Measurements from ENCODE around the gene DOCK8. TPM values are rescaled to one million over a fixed set of nuclear protein-coding genes. Genes with fewer than 3 reads are reported as not detected.

Gene DOCK8
- total and polyA plus RNA-seq, 2 of the 13 experiments (the other 11 are each of a cell fraction or from before 2014, with no cell fraction given), result 0.28 to 0.38 TPM

- Histone ChIP-seq H3K27ac (ENCODE audit: extremely low read length, insufficient read depth, low read length) (no peak overlapping the region), H3K79me2 (ENCODE audit: insufficient read depth, low read length) (no peaks in the 10 kb centered on the region), H2AFZ (ENCODE audit: low read length) (no peak overlapping the region), H3K4me1 (ENCODE audit: insufficient read depth, low read length) (no peaks in the 10 kb centered on the region), H3K27me3 (ENCODE audit: control insufficient read depth in 1 of 2, insufficient read depth in 2 of 2, low read length in 2 of 2) (no peaks in the 10 kb centered on the region), H3K36me3 (replicated peaks in 1 of 2; ENCODE audit: control insufficient read depth in 1 of 2, insufficient read depth in 2 of 2, low read length in 2 of 2) (no peaks in the 10 kb centered on the region), H4K20me1 (ENCODE audit: insufficient read depth, low read length) (no peaks in the 10 kb centered on the region), H3K4me3 (replicated peaks in 1 of 3; ENCODE audit: insufficient read depth in 1 of 3, low read depth in 2 of 3, low read length in 3 of 3) (no peak overlapping the region), H3K9me3 (ENCODE audit: low read length) (no peaks in the 10 kb centered on the region), H3K9ac (ENCODE audit: insufficient read depth, low read depth, low read length) (no peak overlapping the region), H3K4me2 (ENCODE audit: low read depth, low read length) (no peak overlapping the region)
- ATAC-seq (no peak), DNase-seq (ENCODE audit: low spot score) (no peak), FAIRE-seq (no peak)
- 5% methylated on average over 2 of the region's 2 CpGs for WGBS (ENCODE audit: low lambda C conversion rate)
- POLR2A ChIA-PET, result no interaction called here
- CTCF ChIA-PET (ENCODE audit: low intra/inter-chr PET ratio, low total read pairs), result no interaction called here
- TF ChIP-seq SRSF9 (IDR thresholded peaks at IDR 0.05; ENCODE audit: borderline replicate concordance, insufficient read depth, low read depth, low read length, poor library complexity, severe bottlenecking), result no peak
- TF ChIP-seq ZNF280D (CRISPR knock-in tag; IDR thresholded peaks at IDR 0.05), result no peak
- no peak for TF ChIP-seq KDM5A (IDR thresholded peaks at IDR 0.05; ENCODE audit: borderline replicate concordance, low read length)
- no peak for TF ChIP-seq CEBPG (CRISPR knock-in tag; IDR thresholded peaks at IDR 0.05)
- TF ChIP-seq CC2D1A (CRISPR knock-in tag; IDR thresholded peaks at IDR 0.05), result no peak
- TF ChIP-seq ZNF343 (CRISPR knock-in tag; IDR thresholded peaks at IDR 0.05), result no peak
- TF ChIP-seq, protein P1, sequence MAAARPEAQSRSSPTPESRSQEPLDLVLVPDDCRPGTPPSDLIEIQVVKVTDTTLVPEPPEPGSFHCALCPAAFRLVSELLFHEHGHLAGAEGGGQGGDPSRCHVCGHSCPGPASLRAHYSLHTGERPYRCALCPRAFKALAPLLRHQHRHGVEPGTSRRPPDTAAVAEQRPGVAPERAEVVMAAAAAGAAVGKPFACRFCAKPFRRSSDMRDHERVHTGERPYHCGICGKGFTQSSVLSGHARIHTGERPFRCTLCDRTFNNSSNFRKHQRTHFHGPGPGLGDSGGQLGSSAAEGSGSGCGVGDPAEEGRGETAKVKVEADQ (CRISPR knock-in tag; IDR thresholded peaks at IDR 0.05; ENCODE audit: borderline replicate concordance), result no peak
- TF ChIP-seq ZNF274 (CRISPR knock-in tag; IDR thresholded peaks at IDR 0.05), result no peak
- TF ChIP-seq, protein P2, sequence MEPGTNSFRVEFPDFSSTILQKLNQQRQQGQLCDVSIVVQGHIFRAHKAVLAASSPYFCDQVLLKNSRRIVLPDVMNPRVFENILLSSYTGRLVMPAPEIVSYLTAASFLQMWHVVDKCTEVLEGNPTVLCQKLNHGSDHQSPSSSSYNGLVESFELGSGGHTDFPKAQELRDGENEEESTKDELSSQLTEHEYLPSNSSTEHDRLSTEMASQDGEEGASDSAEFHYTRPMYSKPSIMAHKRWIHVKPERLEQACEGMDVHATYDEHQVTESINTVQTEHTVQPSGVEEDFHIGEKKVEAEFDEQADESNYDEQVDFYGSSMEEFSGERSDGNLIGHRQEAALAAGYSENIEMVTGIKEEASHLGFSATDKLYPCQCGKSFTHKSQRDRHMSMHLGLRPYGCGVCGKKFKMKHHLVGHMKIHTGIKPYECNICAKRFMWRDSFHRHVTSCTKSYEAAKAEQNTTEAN (CRISPR knock-in tag; conservative IDR thresholded peaks at IDR 0.05), result no peak
- no peak for TF ChIP-seq PHF5A (CRISPR knock-in tag; IDR thresholded peaks at IDR 0.05; ENCODE audit: low read depth, unreplicated experiment)
- no peak for TF ChIP-seq ZNF709 (CRISPR knock-in tag; IDR thresholded peaks at IDR 0.05)
- TF ChIP-seq EHMT2 (IDR thresholded peaks at IDR 0.05; ENCODE audit: borderline replicate concordance, low read depth, low read length), result no peak
- TF ChIP-seq ZNF776 (CRISPR knock-in tag; IDR thresholded peaks at IDR 0.05), result no peak
- in situ Hi-C loops (cut with HindIII; ENCODE audit: extremely low pct_ligation_motif_present, low pct_unique_long_range_greater_than_20kb), result no loop called here
- intact Hi-C loops (cut with micrococcal nuclease; ENCODE audit: unreplicated experiment), result no loop called here
- BruUV-seq (replicated peaks), result no TSS peak
Measured at GRCh38 chr9:264231-264630, 49.6 kb downstream of the DOCK8 start.
